Mesenchymal stem cell (in vitro differentiated cells and primary cell): ENCODE data around the gene TTC16.
A peak's percentile ranks its signal among the peaks of the same experiment; 100 is the strongest.

Experiments used
- DNase-seq: peaks from one replicate; pipeline ENCODE4 v3.0.0-alpha.2; 2013
- H2AFZ ChIP-seq: one replicate; pipeline ENCODE4 v1.6.1; 2013; ENCODE audit warnings: low read depth, mild to moderate bottlenecking, control low read depth, inconsistent platforms, low read length, moderate library complexity
- H2AK5ac ChIP-seq: 2 replicates; pipeline ENCODE4 v1.6.1; 2013; ENCODE audit warnings: low read length, moderate library complexity, mild to moderate bottlenecking, inconsistent platforms; ENCODE audit not compliant: severe bottlenecking
- H2BK120ac ChIP-seq: one replicate; pipeline ENCODE4 v1.6.1; 2013; ENCODE audit warnings: low read depth, mild to moderate bottlenecking, inconsistent platforms, low read length, moderate library complexity
- H2BK12ac ChIP-seq, 2 experiments: one replicate each; pipeline ENCODE4 v1.6.1; 2013; ENCODE audit warnings: inconsistent platforms in 2 of 2, low read length in 2 of 2, mild to moderate bottlenecking in 2 of 2, moderate library complexity in 2 of 2, control low read depth in 1 of 2
- H2BK15ac ChIP-seq: one replicate; pipeline ENCODE4 v1.6.1; 2013; ENCODE audit warnings: mild to moderate bottlenecking, low read depth, inconsistent platforms; ENCODE audit not compliant: poor library complexity, severe bottlenecking
- H2BK5ac ChIP-seq: 2 replicates; pipeline ENCODE4 v1.6.1; 2013; ENCODE audit warnings: low read depth, mild to moderate bottlenecking, low read length, control low read depth, inconsistent platforms; ENCODE audit not compliant: poor library complexity, severe bottlenecking
- H3K14ac ChIP-seq, 2 experiments: one replicate each; pipeline ENCODE4 v1.6.1; 2013; ENCODE audit warnings: inconsistent platforms in 2 of 2, low read length in 2 of 2, control low read depth in 1 of 2, mild to moderate bottlenecking in 1 of 2, moderate library complexity in 1 of 2
- H3K18ac ChIP-seq, 2 experiments: one replicate each; pipeline ENCODE4 v1.6.1; 2013; ENCODE audit warnings: inconsistent platforms in 2 of 2, low read length in 2 of 2, control low read depth in 1 of 2, low read depth in 1 of 2, mild to moderate bottlenecking in 1 of 2
- H3K23ac ChIP-seq, 2 experiments: one replicate each; pipeline ENCODE4 v1.6.1; 2013; ENCODE audit warnings: inconsistent platforms in 2 of 2, low read length in 2 of 2, mild to moderate bottlenecking in 2 of 2, moderate library complexity in 2 of 2, control low read depth in 1 of 2
- H3K27ac ChIP-seq: 2 replicates; pipeline ENCODE4 v1.5.1; 2013; ENCODE audit warnings: mild to moderate bottlenecking, moderate library complexity, low read length, control low read depth, inconsistent platforms; ENCODE audit not compliant: poor library complexity, severe bottlenecking
- H3K27me3 ChIP-seq, 2 experiments: 2 replicates each; pipeline versions ENCODE4 v1.6.1 to v1.7.0; 2013; ENCODE audit warnings: low read length in 2 of 2, mild to moderate bottlenecking in 2 of 2, moderate library complexity in 2 of 2, control low read depth in 1 of 2, inconsistent platforms in 1 of 2; ENCODE audit not compliant: control insufficient read depth in 1 of 2, insufficient read depth in 1 of 2
- H3K36me3 ChIP-seq, 2 experiments: 2 replicates each; pipeline versions ENCODE4 v1.6.1 to v1.7.0; 2013; ENCODE audit warnings: low read length in 2 of 2, control low read depth in 1 of 2, inconsistent platforms in 1 of 2, low read depth in 1 of 2, mild to moderate bottlenecking in 1 of 2; ENCODE audit not compliant: insufficient read depth in 2 of 2, control insufficient read depth in 1 of 2
- H3K4ac ChIP-seq, 2 experiments: one replicate each; pipeline ENCODE4 v1.6.1; 2013; ENCODE audit warnings: inconsistent platforms in 2 of 2, low read length in 2 of 2, mild to moderate bottlenecking in 2 of 2, moderate library complexity in 2 of 2, control low read depth in 1 of 2, low read depth in 1 of 2
- H3K4me1 ChIP-seq: 2 replicates; pipeline ENCODE4 v1.6.1; 2013; ENCODE audit warnings: low read depth, low read length, control low read depth; ENCODE audit not compliant: control insufficient read depth, insufficient read depth
- H3K4me2 ChIP-seq: 2 replicates; pipeline ENCODE4 v1.6.1; 2013; ENCODE audit warnings: low read length, mild to moderate bottlenecking, inconsistent platforms; ENCODE audit not compliant: poor library complexity, severe bottlenecking
- H3K4me3 ChIP-seq, 2 experiments: 2 replicates each; pipeline versions ENCODE4 v1.5.1 to v1.7.0; 2013; ENCODE audit warnings: low read length in 2 of 2, mild to moderate bottlenecking in 2 of 2, control low read depth in 1 of 2, low read depth in 1 of 2; ENCODE audit not compliant: insufficient read depth in 1 of 2
- H3K79me1 ChIP-seq: replicated peaks from 2 replicates; pipeline ENCODE4 v1.6.1; 2013; ENCODE audit warnings: mild to moderate bottlenecking, control low read depth, low read length, inconsistent platforms; ENCODE audit not compliant: poor library complexity, severe bottlenecking
- H3K9ac ChIP-seq: 2 replicates; pipeline ENCODE4 v1.7.0; 2013; ENCODE audit warnings: mild to moderate bottlenecking, low read length, moderate library complexity
- H3K9me3 ChIP-seq: 2 replicates; pipeline ENCODE4 v1.7.0; 2013; ENCODE audit warnings: mild to moderate bottlenecking, low read length; ENCODE audit not compliant: control insufficient read depth
- H4K8ac ChIP-seq: one replicate; pipeline ENCODE4 v1.6.1; 2013; ENCODE audit warnings: inconsistent platforms, mild to moderate bottlenecking, low read length, moderate library complexity
- H4K91ac ChIP-seq: one replicate; pipeline ENCODE4 v1.6.1; 2013; ENCODE audit warnings: mild to moderate bottlenecking, low read length, inconsistent platforms
- WGBS: methylation state at CpG from one replicate; pipeline ENCODE4 v1.1.7; 2013; ENCODE audit warnings: mixed read lengths; 5-methylcytosine and 5-hydroxymethylcytosine counted together

Gene TTC16

DNA sequence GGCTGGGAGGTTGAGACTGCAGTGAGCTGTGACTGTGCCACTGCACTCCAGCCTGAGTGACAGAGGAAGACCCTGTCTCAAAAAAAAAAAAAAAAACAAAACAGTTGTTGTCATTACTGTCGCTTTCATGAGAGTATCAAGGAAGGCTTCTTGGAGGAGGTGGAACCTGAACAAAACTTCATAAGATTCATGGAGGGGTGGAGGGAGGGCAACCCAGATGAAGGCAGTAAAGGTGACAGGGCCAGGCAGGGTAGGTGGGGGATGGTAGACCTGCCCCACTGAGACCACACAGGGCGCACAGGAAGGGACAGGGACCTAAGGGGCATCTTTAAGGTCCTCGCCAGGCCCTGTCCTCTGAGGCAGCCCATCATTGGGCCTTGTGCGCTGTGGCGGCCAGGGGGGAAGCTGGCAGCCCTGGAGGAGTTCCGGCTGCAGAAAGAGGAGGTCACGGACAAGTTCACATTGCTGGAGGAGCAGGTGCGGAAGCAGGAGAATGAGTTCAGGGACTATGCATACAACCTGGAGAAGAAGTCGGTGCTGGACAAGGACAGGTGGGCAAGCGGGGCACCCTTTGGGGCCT lies 5.6 kb upstream of the TTC16 start:
- peaks cover 0 to 4% of the 10 kb centered on the region in 2 experiments for H3K27me3 ChIP-seq
- H2BK5ac ChIP-seq: no peak overlapping the region
- no peak overlapping the region for H3K4me2 ChIP-seq
- H3K36me3 ChIP-seq: peaks cover 0 to 18% of the 10 kb centered on the region in 2 experiments
- H2BK15ac ChIP-seq: no peak overlapping the region
- DNase-seq: no peak
- no peak overlapping the region for H3K4me3 ChIP-seq
- no peak overlapping the region for H2BK120ac ChIP-seq
- no peak overlapping the region for H3K9ac ChIP-seq
- H2AK5ac ChIP-seq: no peak overlapping the region
- no peak overlapping the region for H4K8ac ChIP-seq
- 98% methylated on average over 10 of the region's 10 CpGs for WGBS
- H3K18ac ChIP-seq: no peak overlapping the region
- H3K4me1 ChIP-seq: peaks cover 55% of the 10 kb centered on the region
- H3K23ac ChIP-seq: no peak overlapping the region
- H4K91ac ChIP-seq: no peak overlapping the region
- H3K4ac ChIP-seq: no peak overlapping the region
- H2AFZ ChIP-seq: no peak overlapping the region
- H3K14ac ChIP-seq: no peak overlapping the region
- H3K79me1 ChIP-seq: peaks cover 20% of the 10 kb centered on the region
- no peak overlapping the region for H3K27ac ChIP-seq
- no peaks in the 10 kb centered on the region for H3K9me3 ChIP-seq
- no peak overlapping the region for H2BK12ac ChIP-seq

- Histone ChIP-seq H3K4me1 (peaks cover 49% of the 10 kb centered on the region), H3K9ac (no peak overlapping the region), H3K4me3 (no peak overlapping the region), H2BK15ac (no peak overlapping the region), H3K4me2 (peak overlapping the region; percentile 7), H3K4ac (no peak overlapping the region), H3K23ac (no peak overlapping the region), H3K79me1 (peaks cover 20% of the 10 kb centered on the region), H2AFZ (no peak overlapping the region), H2BK12ac (no peak overlapping the region), H3K36me3 (peaks cover 0 to 18% of the 10 kb centered on the region in 2 experiments), H2BK5ac (no peak overlapping the region), H3K27me3 (peaks cover 0 to 4% of the 10 kb centered on the region in 2 experiments), H4K91ac (no peak overlapping the region), H4K8ac (no peak overlapping the region), H2AK5ac (no peak overlapping the region), H2BK120ac (no peak overlapping the region), H3K18ac (no peak overlapping the region), H3K14ac (no peak overlapping the region), H3K9me3 (no peaks in the 10 kb centered on the region), H3K27ac (peak overlapping the region; percentile 24)
- 78% methylated on average over 9 of the region's 9 CpGs for WGBS
- DNase-seq: no peak
Observed at GRCh38 chr9:127711226-127711701, 4.6 kb upstream of the TTC16 start.

- Histone ChIP-seq H3K27me3 (no peaks in the 10 kb centered on the region), H3K23ac (no peak overlapping the region), H2BK5ac (no peak overlapping the region), H3K4me3 (no peak overlapping the region), H4K8ac (no peak overlapping the region), H3K4ac (no peak overlapping the region), H3K79me1 (peaks cover 20% of the 10 kb centered on the region), H2AK5ac (no peak overlapping the region), H3K18ac (no peak overlapping the region), H3K14ac (no peak overlapping the region), H3K27ac (peak overlapping the region; percentile 15), H2BK12ac (no peak overlapping the region), H4K91ac (no peak overlapping the region), H2BK120ac (no peak overlapping the region), H3K9me3 (no peaks in the 10 kb centered on the region), H3K36me3 (peaks cover 0 to 18% of the 10 kb centered on the region in 2 experiments), H3K4me1 (peaks cover 48% of the 10 kb centered on the region), H2AFZ (no peak overlapping the region), H3K4me2 (no peak overlapping the region), H2BK15ac (no peak overlapping the region), H3K9ac (no peak overlapping the region)
- DNase-seq: no peak
- 78% methylated on average over 11 of the region's 11 CpGs for WGBS
Observed at GRCh38 chr9:127711831-127712274, 4.0 kb upstream of the TTC16 start.

DNA sequence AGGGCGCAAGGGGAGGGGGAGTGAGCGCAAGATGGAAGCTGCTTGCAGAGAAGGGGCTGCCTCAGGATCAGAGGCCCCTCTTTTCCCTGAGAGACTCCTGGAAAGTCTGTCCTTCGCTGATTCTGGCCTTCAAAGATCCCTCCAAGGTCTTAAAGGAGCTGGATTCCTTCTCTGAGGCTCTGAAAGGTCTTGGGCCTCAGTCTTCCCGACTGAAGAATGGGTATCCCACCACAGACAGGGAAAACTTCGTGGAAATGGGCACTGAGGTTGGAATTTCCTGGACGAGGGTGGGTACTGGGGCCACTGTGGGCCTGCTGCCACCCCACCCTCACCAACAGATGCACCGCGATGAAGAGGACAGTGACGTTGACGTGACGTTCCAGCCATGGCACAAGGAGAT lies 3.5 kb upstream of the TTC16 start:
- H3K27ac ChIP-seq: peak overlapping the region; percentile 8
- H3K18ac ChIP-seq: no peak overlapping the region
- H3K4me2 ChIP-seq: no peak overlapping the region
- H3K4me1 ChIP-seq: peaks cover 46% of the 10 kb centered on the region
- peaks cover 20% of the 10 kb centered on the region for H3K79me1 ChIP-seq
- no peak overlapping the region for H3K23ac ChIP-seq
- H4K91ac ChIP-seq: peak overlapping the region; percentile 43
- no peak overlapping the region for H2AK5ac ChIP-seq
- no peak overlapping the region for H3K14ac ChIP-seq
- WGBS: 88% methylated on average over 11 of the region's 11 CpGs
- H3K4me3 ChIP-seq: no peak overlapping the region
- H2BK12ac ChIP-seq: no peak overlapping the region
- H2BK120ac ChIP-seq: no peak overlapping the region
- no peaks in the 10 kb centered on the region for H3K27me3 ChIP-seq
- H3K36me3 ChIP-seq: peaks cover 0 to 18% of the 10 kb centered on the region in 2 experiments
- no peak overlapping the region for H2AFZ ChIP-seq
- no peak overlapping the region for H2BK15ac ChIP-seq
- H2BK5ac ChIP-seq: no peak overlapping the region
- H3K9me3 ChIP-seq: no peaks in the 10 kb centered on the region
- H3K4ac ChIP-seq: no peak overlapping the region
- H4K8ac ChIP-seq: peak overlapping the region; percentile 1
- DNase-seq: no peak
- H3K9ac ChIP-seq: no peak overlapping the region
